Lower leg skin (tissue), 3 donors: Measurements from ENCODE around the gene PRKCQ.

Experiments used
- POLR2A ChIP-seq, 2 donors: fragments of 450-650 bp; IDR thresholded peaks; one replicate each; pipeline ENCODE4 v1.6.1; 2016 to 2017; ENCODE audit warnings: antibody characterized with exemption in 2 of 2, mild to moderate bottlenecking in 1 of 2, moderate library complexity in 1 of 2
- TF ChIP-seq, protein P1 (sequence below), 3 donors: fragments of 450-650 bp; IDR thresholded peaks; one replicate each; pipeline ENCODE4 v1.5.1; 2016; ENCODE audit warnings: antibody characterized with exemption in 3 of 3, mild to moderate bottlenecking in 3 of 3, moderate library complexity in 2 of 3

DNA sequence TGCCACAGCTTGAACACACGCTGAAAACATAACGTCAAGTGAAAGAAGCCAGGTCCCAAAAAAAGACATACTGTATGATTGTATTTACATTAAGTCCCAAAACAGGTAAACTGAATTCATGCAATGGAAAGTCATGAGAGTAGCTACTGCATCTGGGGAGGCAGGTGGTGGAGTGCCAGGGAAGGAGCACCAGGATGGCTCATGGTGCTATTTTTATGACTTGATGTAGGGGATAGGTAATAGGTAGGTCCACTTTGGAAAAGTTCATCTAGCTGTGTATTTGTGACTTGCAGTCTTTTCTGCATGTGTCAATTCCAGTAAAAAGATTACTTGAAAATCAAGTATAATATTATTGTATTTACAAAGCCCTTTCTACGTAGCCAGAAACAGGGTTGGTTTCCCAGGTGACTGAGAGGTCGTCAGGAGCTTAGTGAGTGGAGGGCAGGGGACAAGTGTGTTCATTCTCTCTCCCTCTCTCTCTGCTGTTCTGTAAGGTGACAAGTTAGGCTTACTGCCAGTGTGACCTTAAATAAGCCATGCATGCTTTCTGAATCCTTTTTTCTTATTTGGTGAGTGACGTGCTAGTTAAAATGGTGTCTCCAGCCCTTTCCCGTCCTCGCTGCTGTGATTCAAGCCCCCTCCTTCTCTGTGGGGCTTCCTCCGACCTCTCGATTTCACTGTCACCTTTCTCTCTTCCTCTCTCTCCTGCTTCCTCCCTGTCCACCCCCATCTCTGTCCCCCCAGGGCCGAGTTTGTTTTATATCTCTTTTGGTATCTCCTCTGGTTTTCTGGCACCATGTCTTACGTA is 9.4 kb upstream of the PRKCQ start:
- TF ChIP-seq POLR2A (IDR thresholded peaks at IDR 0.05): no peak
- TF ChIP-seq, protein P1, sequence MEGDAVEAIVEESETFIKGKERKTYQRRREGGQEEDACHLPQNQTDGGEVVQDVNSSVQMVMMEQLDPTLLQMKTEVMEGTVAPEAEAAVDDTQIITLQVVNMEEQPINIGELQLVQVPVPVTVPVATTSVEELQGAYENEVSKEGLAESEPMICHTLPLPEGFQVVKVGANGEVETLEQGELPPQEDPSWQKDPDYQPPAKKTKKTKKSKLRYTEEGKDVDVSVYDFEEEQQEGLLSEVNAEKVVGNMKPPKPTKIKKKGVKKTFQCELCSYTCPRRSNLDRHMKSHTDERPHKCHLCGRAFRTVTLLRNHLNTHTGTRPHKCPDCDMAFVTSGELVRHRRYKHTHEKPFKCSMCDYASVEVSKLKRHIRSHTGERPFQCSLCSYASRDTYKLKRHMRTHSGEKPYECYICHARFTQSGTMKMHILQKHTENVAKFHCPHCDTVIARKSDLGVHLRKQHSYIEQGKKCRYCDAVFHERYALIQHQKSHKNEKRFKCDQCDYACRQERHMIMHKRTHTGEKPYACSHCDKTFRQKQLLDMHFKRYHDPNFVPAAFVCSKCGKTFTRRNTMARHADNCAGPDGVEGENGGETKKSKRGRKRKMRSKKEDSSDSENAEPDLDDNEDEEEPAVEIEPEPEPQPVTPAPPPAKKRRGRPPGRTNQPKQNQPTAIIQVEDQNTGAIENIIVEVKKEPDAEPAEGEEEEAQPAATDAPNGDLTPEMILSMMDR (IDR thresholded peaks at IDR 0.05): no peak
